Liver (tissue), 3 donors: ENCODE measurements around the gene PKIG.

Source experiments
- ATF3 ChIP-seq: IDR thresholded peaks from 2 replicates; pipeline ENCODE4 v1.6.1; 2016; ENCODE audit warnings: antibody characterized with exemption
- CTCF ChIP-seq: fragments of 150-350 bp; IDR thresholded peaks from 2 replicates; pipeline ENCODE4 v1.5.1; 2017; ENCODE audit warnings: improper control_type of control experiment, low read depth, low read length; ENCODE audit not compliant: missing input control
- EGR1 ChIP-seq, 2 donors: IDR thresholded peaks; 2 replicates each; pipeline ENCODE4 v1.6.1; 2016 to 2018; ENCODE audit warnings: antibody characterized with exemption in 2 of 2, low read depth in 2 of 2
- FOXA1 ChIP-seq: IDR thresholded peaks from 2 replicates; pipeline ENCODE4 v1.6.1; 2016; ENCODE audit warnings: antibody characterized with exemption
- GABPA ChIP-seq, 2 donors: IDR thresholded peaks in 1 of 2; conservative IDR thresholded peaks in 1 of 2; 2 replicates each; pipeline ENCODE4 v1.6.1; 2016; ENCODE audit warnings: antibody characterized with exemption in 2 of 2, mild to moderate bottlenecking in 1 of 2, moderate library complexity in 1 of 2
- HNF4A ChIP-seq, 2 donors: conservative IDR thresholded peaks; 2 replicates each; pipeline ENCODE4 v1.6.1; 2016; ENCODE audit warnings: antibody characterized with exemption in 2 of 2, mild to moderate bottlenecking in 2 of 2
- JUND ChIP-seq, 2 donors: IDR thresholded peaks; 2 replicates each; pipeline ENCODE4 v1.6.1; 2016; ENCODE audit warnings: antibody characterized with exemption in 2 of 2
- MAX ChIP-seq: IDR thresholded peaks from 2 replicates; pipeline ENCODE4 v1.6.1; 2016; ENCODE audit warnings: antibody characterized with exemption
- NR2F2 ChIP-seq: IDR thresholded peaks from 2 replicates; pipeline ENCODE4 v1.6.1; 2016; ENCODE audit warnings: antibody characterized with exemption
- RAD21 ChIP-seq, 2 donors: IDR thresholded peaks; 2 replicates each; pipeline ENCODE4 v1.6.1; 2016; ENCODE audit warnings: antibody characterized with exemption in 2 of 2, mild to moderate bottlenecking in 2 of 2
- REST ChIP-seq: IDR thresholded peaks from 2 replicates; pipeline ENCODE4 v1.6.1; 2016; ENCODE audit warnings: antibody characterized with exemption, mild to moderate bottlenecking
- RXRA ChIP-seq, 2 donors: IDR thresholded peaks; 2 replicates each; pipeline ENCODE4 v1.6.1; 2017 to 2018; ENCODE audit warnings: antibody characterized with exemption in 2 of 2, mild to moderate bottlenecking in 1 of 2
- SP1 ChIP-seq: IDR thresholded peaks from 2 replicates; pipeline ENCODE4 v1.6.1; 2018; ENCODE audit warnings: antibody characterized with exemption, mild to moderate bottlenecking
- TAF1 ChIP-seq: conservative IDR thresholded peaks from 2 replicates; pipeline ENCODE4 v1.6.1; 2016; ENCODE audit warnings: antibody characterized with exemption, mild to moderate bottlenecking
- donor health status: healthy.
- donor health status: healthy.

- TF ChIP-seq CTCF (no peak), SP1 (no peak), JUND (IDR thresholded peaks at IDR 0.05) (no peak), RAD21 (IDR thresholded peaks at IDR 0.05) (no peak), HNF4A (conservative IDR thresholded peaks at IDR 0.05) (no peak), NR2F2 (no peak), GABPA (IDR thresholded peaks at IDR 0.05 in 1 of 2, conservative IDR thresholded peaks at IDR 0.05 in 1 of 2) (no peak), ATF3 (no peak), REST (no peak), TAF1 (no peak), FOXA1 (no peak), RXRA (IDR thresholded peaks at IDR 0.05) (no peak), MAX (no peak), EGR1 (IDR thresholded peaks at IDR 0.05; ENCODE audit: low read depth in 2 of 2) (no peak)
Observed at GRCh38 chr20:44635877-44636276, 53.5 kb downstream of the PKIG start.
